ENCODE results near the gene KSR1. TPM values are rescaled to one million over a fixed set of nuclear protein-coding genes. Genes with fewer than 3 reads are reported as not detected.
A peak's percentile ranks its signal among the peaks of the same experiment; 100 is the strongest.

Gene KSR1
- total and polyA plus RNA-seq, 9 of the 15 experiments (the other 6 are each of a cell fraction or from before 2014, with no cell fraction given) = 1.4 to 51.7 (median 18.4) TPM

- TF ChIP-seq ZMIZ1 (IDR thresholded peaks at IDR 0.05; ENCODE audit: low read depth in 2 of 2, low read length in 2 of 2) = no peak
- no peak for TF ChIP-seq NFIC (IDR thresholded peaks at IDR 0.05)
Observed at GRCh38 chr17:27553019-27553511, 96.8 kb downstream of the KSR1 start (continued).

- Histone ChIP-seq H3K4me3 (no peak overlapping the region), H3K9me3 (replicated peaks; ENCODE audit: control insufficient read depth, insufficient read depth, low read depth, low read length) (no peaks in the 10 kb centered on the region), H3K27me3 (ENCODE audit: control insufficient read depth in 2 of 2, insufficient read depth in 2 of 2, low read length in 2 of 2) (no peaks in the 10 kb centered on the region), H3K4me2 (ENCODE audit: insufficient read depth, low read length) (no peak overlapping the region), H3K27ac (ENCODE audit: extremely low read depth, low read depth, low read length) (no peak overlapping the region), H3K36me3 (ENCODE audit: control insufficient read depth, insufficient read depth, low read length) (peaks cover 49% of the 10 kb centered on the region), H3K9ac (ENCODE audit: insufficient read depth in 1 of 2, low read depth in 2 of 2, low read length in 2 of 2) (no peak overlapping the region), H3K4me1 (replicated peaks in 1 of 2; ENCODE audit: control insufficient read depth in 2 of 2, insufficient read depth in 2 of 2, low read length in 2 of 2) (peaks cover 2 to 8% of the 10 kb centered on the region in 2 experiments; a peak in 3 of 5 replicates), H2AFZ (ENCODE audit: low read depth, low read length) (no peak overlapping the region), H3K79me2 (ENCODE audit: control insufficient read depth, insufficient read depth, low read length) (peaks cover 5% of the 10 kb centered on the region), H4K20me1 (replicated peaks; ENCODE audit: control insufficient read depth, insufficient read depth, low read length) (no peaks in the 10 kb centered on the region; the same call in 1 of the 2 replicates), H3K9me1 (ENCODE audit: control insufficient read depth, insufficient read depth, low read length) (peaks cover 3% of the 10 kb centered on the region)
- ChIA-PET CTCF (ENCODE audit: low intra/inter-chr PET ratio) (no interaction called here), POLR2A (interaction anchor here (0.6 kb wide), 1 partner anchor 20 kb away, joined by 3 read pairs; no protein-coding TSS in a partner anchor)
- intact Hi-C loops (cut with micrococcal nuclease) (no loop called here), in situ Hi-C loops (cut with MboI) (no loop called here)
- FAIRE-seq (no peak), DNase-seq (ENCODE audit: extremely low read depth in 1 of 4, low spot score in 3 of 4) (no peak), ATAC-seq (no peak)
- BruUV-seq (replicated peaks) = no TSS peak
- WGBS (ENCODE audit: insufficient coverage, low coverage, missing lambda C conversion rate) = 88% methylated on average over 11 of the region's 11 CpGs
- no peak for TF ChIP-seq ZNF444 (CRISPR knock-in tag; IDR thresholded peaks at IDR 0.05)
- peak; percentile 67; the same call in 1 of the 2 replicates for TF ChIP-seq ZBTB33 (CRISPR knock-in tag; IDR thresholded peaks at IDR 0.05)
- no peak for TF ChIP-seq SMARCC2 (IDR thresholded peaks at IDR 0.05; ENCODE audit: low read depth)
Observed at GRCh38 chr17:27554152-27554551, 97.9 kb downstream of the KSR1 start.
